ENCODE data around the gene STARD13.

The STARD13 gene

DNA sequence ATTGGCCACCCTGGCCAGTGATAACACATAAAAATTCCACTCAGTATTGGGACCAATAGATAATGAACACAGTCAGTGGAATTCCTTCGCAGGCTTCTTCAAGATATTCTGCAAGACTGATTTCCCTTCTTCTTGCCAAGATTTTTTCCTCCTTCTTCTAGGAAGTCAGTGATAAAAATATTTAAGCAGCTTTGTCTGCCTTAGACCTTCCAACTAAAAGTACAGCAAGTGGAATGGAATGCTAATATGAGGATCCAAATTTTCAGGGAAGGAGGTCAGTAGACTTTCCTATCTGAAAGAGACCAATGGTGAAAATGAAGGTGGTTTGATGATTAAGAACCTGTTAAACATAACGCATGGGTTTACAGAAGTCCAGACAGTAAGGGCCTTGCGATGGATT, 9.6 kb downstream of the STARD13 start:
- DNase-seq (ENCODE audit: low spot score): no peak

GRCh38 chr13:33274264-33274663, 11.3 kb downstream of the STARD13 start:
- DNase-seq (ENCODE audit: low spot score): no peak

- no peak for DNase-seq (ENCODE audit: low spot score)
Measured at GRCh38 chr13:33272531-33273124, 12.9 kb downstream of the STARD13 start.

- DNase-seq (ENCODE audit: low spot score): no peak
Measured at GRCh38 chr13:33271759-33272158, 13.8 kb downstream of the STARD13 start.

- no peak for DNase-seq (ENCODE audit: low spot score)
Measured at GRCh38 chr13:33270895-33271538, 14.5 kb downstream of the STARD13 start.

- DNase-seq (ENCODE audit: low spot score): no peak
Measured at GRCh38 chr13:33265607-33266006, 19.9 kb downstream of the STARD13 start.

DNA sequence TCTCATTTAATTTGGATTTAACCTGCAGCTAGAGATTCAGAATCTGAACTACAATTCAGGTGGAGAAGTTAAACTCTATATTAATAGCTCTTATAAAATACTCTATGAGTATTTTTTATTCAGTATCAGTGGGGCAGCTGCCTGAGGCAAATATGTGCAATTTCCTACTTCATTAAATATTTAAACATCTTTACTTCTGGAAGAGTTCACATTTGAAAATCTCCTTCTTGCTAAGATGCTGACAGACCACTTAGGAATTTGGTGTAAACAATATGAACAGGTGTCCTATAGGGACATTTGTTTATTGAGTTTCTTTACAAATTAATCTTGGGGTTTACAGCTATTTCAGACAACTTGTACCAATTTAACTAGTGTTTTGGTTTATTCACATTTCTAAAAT, 20.4 kb downstream of the STARD13 start:
- no peak for DNase-seq (ENCODE audit: low spot score)

DNA sequence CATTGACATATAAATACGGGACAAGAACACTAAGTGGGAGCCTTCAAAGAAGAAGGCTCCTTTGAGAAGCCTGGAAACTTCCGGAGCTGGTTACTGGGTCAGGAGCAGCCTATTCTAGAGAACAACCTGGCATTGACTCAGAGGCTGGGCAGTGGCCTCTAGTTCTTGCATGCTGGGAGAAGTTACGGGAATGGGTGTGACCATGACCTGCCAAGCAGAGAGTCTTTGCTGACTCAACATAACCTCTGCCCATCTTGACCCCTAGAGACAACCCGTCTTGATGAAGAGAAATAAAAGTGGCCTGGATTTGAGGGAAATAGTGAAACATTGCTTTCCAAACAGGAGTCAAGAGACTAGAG, 21.0 kb downstream of the STARD13 start:
- no peak for DNase-seq (ENCODE audit: low spot score)

DNA sequence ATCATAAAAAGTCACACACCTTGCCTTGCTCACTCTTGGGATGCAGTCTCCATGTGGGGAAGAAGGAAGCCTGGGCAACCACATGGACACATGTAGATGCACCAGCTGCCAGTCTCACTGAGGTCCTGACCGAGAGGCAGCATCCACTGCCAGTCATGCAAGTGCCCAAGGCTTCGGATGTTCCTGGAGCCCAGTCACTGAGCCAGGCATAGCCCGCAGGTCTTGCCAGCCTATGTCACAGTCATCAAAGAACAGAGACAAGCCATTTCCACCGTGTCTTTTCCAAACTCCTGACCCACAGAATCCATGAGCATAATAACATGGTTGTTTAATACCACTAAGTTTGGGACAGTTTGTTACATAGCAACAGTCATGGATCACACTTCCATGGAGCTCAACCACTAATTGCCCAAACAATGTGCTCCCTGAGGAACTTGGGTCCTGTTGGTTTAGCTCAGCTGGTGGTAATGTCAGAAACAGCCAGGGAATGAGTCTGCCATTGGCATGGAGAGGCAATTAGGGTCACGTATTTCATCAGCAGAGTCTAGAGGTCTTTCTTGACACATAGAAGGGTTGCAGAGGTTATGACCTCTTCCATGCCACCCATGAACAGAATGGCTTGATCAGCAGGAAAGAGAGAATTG, 21.5 kb downstream of the STARD13 start:
- DNase-seq (ENCODE audit: low spot score): no peak

DNA sequence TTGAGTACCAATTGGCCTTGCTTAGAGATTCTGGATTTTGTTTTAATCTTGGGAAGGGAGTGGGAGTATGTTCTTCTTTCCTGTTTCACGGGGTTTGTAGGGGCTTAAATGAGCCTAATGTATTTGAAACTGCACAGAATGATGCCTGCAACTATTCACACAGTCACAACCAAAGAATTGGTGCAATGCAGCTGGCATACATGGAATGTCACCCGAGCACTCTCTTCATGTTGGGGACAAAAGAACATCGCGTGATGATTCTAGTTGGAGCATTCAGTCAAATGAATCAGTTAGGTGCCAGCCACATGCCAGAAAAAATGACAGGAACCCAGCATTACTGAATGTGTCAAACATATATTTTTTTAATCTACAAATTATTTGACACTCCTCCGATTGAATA, 22.1 kb downstream of the STARD13 start:
- no peak for DNase-seq (ENCODE audit: low spot score)

DNA sequence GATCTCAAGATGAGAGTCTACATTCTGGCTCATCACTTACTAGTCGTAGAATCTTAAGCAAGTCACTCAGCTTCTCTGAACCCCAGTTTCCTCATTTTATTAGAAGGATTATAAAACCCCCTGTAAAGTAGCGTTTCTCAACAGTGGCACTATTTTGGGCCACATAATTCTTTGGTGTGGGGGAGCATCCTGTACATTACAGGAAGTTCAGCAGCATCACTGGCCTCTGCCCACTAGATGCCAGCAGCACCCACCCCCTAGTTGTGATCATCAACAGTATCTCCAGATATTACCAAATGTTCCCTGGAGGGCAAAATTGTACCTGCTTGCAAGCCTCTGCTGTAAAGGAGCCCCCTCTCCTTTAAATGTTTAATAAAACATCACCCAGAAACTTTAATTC, 22.6 kb downstream of the STARD13 start:
- DNase-seq (ENCODE audit: low spot score): no peak

GRCh38 chr13:33262594-33262993, 23.0 kb downstream of the STARD13 start:
- no peak for DNase-seq (ENCODE audit: low spot score)

- no peak for DNase-seq (ENCODE audit: low spot score)
Measured at GRCh38 chr13:33262062-33262487, 23.5 kb downstream of the STARD13 start.

DNA sequence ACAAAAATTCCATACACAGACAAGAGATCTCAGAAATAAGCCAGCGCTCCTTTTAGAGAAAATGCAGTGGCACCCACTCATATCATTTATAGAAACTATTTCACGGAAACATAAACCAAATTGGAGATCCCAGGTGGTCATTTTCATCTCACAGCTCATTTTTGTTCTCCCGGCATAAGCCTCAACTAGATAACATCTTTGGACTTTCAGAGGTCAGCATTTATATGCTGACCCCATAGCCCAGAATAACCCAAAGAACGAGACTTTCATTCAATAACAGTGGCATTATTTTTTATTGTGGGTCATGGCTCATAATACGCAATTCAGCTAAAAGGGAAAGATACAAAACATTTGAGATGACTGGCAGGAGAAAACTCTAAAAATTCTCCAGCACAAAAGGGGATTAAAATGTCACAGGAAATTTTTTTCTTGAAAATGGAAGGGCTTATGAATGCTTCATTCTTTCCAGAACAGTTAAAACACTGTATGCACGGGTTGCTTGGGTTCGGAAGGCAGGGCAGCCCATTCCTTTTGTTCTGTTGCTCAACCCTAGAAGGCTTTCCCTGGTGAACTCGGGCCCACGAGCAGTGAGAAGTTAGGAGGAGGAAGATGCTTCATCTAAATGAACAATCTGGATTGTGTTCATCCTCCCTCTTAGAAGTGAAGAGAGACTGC, 24.0 kb downstream of the STARD13 start:
- peak; percentile 66 for DNase-seq (ENCODE audit: low spot score)

DNA sequence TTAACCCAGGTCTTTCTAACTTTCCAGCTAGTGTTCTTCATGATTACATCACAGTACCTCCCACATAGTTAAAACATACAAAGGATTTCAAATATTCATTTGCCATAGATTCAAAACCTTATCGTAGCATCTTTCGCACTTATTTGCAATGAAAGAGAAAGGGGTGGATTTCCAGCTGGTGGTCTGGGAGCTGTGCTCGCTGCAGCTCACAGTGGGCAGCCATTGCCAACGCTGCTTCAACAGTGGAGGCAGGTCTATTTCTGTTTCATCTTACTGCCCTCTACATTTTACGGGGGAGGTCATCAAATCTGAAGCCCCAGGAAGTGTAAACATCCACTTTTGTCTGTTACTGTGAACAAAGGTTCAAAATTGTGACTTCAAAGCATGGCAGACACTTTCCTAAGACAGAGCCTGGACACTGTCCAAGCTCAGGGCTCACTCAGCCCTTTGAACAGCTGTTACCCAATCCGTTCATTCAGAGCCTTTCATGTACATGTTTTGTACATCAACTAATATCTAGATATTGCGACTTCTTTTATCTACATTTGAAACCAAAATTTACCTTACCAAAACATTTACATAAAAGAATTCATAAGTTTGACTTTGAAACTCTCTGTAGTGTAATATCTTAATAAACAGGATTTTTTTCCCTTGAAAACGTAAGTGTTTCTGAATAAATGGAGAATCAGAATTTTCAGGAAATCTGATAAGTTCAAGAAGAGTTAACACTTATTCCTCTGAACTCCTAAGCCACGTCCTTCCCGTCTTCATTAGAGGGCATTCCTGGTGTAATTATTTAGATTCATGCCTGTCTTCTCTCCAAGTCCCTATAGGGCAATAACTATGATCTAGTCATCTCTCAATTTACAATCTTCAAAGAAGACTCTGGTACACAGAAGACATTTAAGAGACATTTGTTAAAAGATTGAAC, 25.1 kb downstream of the STARD13 start:
- peak; percentile 51 for DNase-seq (ENCODE audit: low spot score)

- no peak for DNase-seq (ENCODE audit: low spot score)
Measured at GRCh38 chr13:33259296-33259695, 26.3 kb downstream of the STARD13 start.

GRCh38 chr13:33258808-33259193, 26.8 kb downstream of the STARD13 start:
- no peak for DNase-seq (ENCODE audit: low spot score)

GRCh38 chr13:33257841-33258807, 27.4 kb downstream of the STARD13 start:
- no peak for DNase-seq (ENCODE audit: low spot score)

DNA sequence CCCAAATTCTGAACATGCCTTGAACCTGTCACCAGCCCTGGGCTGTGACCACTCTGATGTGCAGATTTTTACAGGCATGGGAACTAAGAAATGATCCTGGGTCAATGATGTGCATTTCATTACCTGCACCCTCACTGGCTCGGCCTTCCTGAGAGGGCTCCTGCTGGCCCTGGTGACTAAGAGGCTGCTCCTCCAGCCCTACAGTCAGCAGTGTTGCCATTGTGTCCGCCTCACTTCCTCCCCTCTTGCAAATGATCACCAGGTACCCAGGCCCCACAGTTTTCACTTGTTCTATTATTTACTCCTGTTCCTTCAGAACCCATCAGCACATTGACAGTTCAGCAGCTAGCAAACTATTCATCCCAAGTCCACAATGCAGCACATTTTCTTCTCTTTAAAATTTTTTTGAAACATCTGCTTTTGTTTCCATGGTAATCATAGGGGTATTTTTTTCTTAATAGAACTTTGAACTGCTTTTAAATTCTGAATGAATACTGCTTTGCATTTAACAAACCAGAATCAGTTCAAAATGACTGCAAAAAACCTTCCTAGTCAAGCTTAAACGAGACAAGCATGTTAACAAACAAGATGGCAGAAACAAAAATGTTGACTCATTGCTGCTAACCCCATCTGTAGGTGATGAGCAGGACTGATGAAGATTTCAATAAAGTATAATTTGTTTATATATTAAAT, 29.3 kb downstream of the STARD13 start:
- DNase-seq (ENCODE audit: low spot score): no peak

- DNase-seq (ENCODE audit: low spot score): no peak
Measured at GRCh38 chr13:33252135-33252534, 33.4 kb downstream of the STARD13 start.
